ENCODE measurements around the gene SPC25.
"Not testable (repeated sequence)": the region's sequence is repeated elsewhere in the genome, so short reads cannot be mapped to it uniquely, and the experiment has no call there.

The SPC25 gene

DNA sequence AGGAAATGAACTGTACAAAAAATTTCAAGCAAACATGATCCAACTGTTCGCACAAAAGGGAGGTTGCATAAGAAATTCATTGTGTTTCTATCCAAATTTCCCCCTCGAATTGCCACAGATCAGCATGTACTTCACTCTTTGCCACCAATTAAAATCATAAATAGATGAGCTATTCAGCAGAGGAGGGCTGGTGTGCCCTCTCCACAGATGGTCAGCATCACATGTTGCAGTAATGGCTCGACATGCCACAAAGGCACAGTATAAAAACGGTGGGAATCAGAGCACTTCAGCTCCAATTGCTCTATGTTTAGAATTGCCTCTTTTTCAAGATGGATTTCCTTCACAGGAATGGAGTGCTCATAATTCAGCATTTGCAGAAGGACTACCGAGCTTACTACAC, 10.8 kb upstream of the SPC25 start, which contains the start of gene G6PC2:
Gene G6PC2, plus strand, starts transcription at position 289 of the 400 bp plus-strand sequence. Its CDS starts 41 bp downstream, at position 330.
- no peak for DNase-seq

DNA sequence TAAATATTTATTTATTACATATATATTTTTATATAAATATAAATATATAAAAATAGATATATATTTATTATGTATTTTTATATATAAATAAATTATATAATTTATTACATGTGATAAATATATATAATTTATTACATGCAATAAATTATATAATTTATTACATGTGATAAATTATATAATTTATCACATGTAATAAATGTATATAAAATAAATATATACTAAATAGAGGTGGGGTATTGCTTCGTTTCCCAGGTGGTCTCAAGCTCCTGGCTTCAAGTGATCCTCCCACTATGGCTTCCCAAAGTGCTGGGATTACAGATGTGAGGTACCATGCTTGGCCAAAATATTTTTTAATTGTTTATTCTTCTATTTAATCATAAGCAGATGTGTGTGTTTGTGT, 7.2 kb upstream of the SPC25 start:
- no peak for DNase-seq

DNA sequence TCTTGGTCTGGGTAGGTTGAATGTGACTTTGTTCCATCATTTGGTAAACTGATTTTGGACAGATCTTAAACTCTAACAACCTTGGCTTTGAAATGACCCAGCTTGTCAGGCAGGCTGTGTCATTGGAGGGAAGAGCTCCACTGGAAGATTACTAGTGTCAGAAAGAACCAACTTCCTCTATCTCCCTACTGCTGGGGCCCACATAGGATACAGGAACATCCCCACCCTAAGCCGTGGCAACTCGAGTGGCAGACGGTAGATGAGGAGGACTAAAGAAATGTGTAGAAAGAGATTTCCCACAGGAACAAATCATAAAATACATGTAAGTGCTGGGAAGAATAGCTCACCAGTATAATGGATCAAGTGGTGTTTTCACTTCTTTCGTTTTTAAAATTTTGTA, 6.6 kb upstream of the SPC25 start:
- no peak for DNase-seq

DNA sequence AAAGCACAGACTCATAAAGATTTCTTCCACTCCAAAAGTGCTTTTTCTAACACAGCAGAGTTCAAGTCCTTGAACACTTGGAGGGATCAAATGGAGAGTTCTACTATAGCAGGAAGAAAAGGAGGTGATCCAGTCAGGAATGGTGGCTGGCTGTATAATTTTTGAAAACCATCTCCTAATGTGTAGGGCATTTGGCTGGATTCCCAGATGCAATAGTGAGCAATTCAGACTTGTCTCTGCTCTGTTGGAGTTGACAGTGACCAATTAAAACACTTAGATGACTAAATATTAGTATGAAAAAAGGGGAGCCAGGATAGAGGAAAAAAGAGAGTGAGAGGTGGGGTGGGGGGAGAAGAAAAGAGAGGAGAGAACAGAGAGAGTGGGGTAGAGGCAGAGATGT, 5.5 kb upstream of the SPC25 start:
- no peak for DNase-seq

DNA sequence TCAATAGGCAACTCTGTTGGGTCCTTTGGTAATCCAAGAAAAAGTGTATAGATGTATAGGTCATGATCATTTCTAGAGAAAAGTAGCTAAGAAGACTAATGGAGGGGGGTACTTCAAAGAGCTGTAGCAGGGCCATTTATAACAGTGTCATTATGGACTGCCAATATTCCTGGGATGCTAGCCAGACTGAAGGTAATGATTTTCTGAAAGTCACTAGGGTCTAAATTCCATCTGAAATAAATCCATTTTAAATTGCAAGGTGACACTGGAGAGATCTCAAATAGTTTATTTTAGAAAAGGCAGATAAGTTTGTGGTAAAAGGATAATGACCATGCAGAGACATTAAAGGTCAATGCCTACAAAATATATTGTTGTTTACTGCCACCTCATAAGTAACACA, 4.5 kb upstream of the SPC25 start:
- DNase-seq, result no peak

DNA sequence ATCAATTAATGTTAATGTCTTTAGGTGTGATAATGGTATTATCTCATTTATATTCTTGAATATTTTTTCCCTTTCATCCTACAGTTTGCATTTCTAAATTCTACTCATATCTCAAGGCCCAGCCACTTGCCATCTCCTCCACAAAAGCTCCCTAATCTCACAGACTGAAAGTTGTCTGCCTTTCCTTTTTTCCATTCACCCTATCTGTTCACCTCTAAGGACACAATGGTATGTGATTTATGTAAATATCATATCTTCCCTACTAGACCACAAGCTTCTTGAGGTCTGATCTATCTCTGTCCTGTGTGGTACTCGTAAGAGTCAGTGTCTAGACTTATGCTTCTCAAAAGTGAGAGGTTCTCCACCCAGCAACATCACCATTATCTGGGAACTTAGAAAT, 3.9 kb upstream of the SPC25 start:
- no peak for DNase-seq

DNA sequence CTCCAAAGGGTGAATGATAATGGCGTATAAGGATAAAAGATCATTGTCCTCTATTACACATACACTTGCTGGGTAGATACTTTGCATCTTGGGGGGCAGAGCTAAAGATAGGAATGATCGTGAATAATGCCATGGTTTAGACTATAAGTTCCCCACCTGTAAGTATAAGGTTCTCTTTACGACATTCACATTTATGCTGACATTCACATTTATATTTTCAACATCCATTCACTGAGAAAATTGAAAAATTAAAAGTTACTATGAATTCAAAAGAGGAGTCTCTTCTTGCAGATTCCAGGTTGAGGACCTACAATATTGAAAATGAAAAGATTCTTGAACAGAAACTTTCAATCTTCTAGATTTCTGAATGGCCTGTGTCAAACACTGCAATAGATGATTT, 2.1 kb upstream of the SPC25 start:
- DNase-seq, result no peak

DNA sequence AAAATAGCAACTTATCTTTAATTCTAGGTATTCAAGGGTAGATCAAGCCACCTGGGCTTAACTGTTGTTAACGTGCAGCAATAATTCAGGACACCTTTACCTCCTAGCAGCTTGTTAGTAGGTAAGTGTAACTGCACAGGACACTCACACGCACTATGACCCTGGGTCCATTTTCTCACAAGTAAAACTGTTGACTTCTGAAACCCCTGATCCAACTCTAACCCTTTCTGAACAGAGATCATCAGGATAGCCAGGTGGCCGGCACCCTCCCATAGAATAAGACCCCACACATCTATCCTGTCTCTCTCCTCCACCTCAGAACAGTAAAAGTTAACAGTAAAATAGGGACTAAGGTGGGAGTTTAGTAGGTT, 610 bp downstream of the SPC25 start:
- no peak for DNase-seq

DNA sequence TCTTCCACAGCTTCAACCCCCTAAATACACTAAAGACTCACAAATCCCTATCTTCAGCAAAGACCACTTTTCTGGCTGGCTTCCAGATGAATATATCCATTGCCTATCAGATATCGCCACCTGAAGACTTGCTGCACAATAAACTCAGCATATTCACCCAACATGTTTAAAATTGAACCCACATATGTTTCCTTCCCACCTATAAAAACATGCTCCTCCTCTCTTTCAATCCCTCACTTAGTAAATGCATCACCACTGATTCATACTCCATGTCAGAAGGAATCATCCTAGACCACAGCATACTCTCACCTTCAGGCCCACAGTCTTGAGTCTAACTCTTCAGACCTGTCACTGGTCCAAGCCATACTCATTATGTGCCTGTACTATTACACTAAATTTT, 5.3 kb downstream of the SPC25 start:
- DNase-seq, result no peak

DNA sequence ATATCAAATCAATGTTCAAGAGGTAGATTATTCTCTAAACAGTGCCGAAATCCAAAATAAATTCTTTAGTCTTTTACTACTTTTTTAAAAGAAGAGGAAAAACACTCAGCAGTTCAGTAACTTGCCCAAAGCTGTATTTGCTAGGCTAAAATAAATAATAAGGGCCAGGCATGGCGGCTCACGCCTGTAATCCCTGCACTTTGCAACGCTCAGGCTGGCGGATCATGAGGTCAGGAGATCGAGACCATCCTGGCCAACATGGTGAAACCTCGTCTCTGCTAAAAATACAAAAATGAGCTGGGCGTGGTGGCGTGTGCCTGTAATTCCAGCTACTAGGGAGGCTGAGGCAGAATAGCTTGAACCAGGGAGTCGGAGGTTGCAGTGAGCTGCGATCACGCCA, 8.1 kb downstream of the SPC25 start:
- DNase-seq, result not testable (repeated sequence)

DNA sequence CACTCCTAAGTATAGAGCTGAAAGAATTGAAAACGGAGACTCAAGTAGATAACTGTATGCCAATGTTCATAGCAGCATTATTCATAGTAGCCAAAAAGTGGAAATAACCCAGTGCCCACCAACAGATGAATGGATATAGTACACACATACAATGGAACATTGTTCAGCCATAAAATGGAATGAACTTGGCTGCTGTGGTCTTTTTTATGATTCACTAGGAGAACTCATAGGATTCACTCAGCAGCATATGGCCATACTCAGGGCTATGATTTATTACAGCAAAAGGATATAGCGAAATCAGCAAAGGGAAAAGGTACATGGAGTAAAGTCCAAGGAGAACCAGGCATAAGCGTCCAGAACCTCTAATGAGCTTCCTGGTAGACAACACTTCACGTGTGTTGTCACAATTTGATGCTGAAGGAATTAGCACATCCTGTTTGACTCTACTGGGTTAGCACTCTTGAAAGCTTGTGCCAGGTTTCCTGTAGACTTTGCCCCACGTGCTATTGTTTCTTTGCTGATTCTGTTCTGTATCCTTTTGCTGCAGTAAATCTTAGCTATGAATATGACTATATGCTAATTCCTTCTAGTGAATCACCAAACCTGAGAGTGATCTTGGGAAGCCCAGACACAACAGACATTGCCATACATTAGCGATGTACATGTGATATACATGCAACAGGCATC, 15.7 kb downstream of the SPC25 start:
- no peak for DNase-seq

DNA sequence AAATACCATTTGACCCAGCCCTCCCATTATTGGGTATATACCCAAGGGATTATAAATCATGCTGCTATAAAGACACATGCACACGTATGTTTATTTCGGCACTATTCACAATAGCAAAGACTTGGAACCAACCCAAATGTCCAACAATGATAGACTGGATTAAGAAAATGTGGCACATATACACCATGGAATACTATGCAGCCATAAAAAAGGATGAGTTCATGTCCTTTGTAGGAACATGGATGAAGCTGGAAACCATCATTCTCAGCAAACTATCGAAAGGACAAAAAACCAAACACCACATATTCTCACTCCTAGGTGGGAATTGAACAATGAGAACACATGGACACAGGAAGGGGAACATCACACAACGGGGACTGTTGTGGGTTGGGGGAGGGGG, 19.4 kb downstream of the SPC25 start:
- not testable (repeated sequence) for DNase-seq

DNA sequence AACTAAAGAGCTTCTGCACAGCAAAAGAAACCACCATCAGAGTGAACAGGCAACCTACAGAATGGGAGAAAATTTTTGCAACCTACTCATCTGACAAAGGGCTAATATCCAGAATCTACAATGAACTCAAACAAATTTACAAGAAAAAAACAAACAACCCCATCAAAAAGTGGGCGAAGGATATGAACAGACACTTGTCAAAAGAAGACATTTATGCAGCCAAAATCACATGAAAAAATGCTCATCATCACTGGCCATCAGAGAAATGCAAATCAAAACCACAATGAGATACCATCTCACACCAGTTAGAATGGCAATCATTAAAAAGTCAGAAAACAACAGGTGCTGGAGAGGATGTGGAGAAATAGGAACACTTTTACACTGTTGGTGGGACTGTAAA, 19.9 kb downstream of the SPC25 start:
- not testable (repeated sequence) for DNase-seq

DNA sequence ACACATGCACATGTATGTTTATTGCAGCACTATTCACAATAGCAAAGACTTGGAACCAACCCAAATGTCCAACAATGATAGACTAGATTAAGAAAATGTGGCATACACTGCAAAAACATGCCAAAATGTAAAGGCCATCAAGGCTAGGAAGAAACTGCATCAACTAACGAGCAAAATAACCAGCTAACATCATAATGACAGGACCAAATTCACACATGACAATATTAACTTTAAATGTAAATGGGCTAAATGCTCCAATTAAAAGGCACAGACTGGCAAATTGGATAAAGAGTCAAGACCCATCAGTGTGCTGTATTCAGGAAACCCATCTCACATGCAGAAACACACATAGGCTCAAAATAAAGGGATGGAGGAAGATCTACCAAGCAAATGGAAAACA, 23.1 kb downstream of the SPC25 start:
- not testable (repeated sequence) for DNase-seq

DNA sequence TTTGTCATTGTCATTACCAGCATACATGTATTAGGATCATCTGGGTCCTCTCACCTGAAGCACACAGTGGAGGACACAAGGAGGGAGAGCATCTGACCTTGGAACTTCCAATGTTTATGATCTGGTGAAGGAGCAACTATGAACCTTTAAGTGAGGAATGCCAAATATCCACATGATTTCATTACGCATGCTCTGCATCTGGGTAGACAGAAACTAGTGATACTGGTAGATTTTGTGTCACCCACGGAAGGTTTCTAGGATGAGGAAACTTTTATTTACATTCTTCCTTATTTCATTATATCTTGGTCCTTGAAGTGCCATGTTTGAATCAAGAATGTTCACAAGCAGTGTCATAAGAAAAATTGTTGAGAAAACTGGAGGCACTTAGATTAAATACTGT, 32.1 kb downstream of the SPC25 start:
- no peak for DNase-seq

DNA sequence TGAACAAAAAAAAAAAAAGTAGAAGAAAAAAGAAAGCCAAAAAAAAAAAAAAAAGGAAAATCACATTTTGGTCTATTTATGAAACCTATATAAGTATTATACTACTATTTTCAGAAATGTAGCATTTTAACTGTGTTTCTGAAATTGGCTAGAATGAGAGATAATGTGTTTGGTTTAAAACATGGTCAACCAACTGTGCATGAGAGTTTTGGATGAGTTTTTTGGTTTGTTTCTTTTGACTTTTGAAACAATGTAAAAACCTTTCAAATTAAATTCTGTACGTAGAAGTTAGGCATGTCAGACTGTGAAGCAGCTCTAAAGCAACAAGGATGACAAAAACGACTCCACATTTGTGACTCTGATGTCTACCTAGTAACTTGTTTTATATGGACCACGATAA, 34.6 kb downstream of the SPC25 start:
- no peak for DNase-seq

DNA sequence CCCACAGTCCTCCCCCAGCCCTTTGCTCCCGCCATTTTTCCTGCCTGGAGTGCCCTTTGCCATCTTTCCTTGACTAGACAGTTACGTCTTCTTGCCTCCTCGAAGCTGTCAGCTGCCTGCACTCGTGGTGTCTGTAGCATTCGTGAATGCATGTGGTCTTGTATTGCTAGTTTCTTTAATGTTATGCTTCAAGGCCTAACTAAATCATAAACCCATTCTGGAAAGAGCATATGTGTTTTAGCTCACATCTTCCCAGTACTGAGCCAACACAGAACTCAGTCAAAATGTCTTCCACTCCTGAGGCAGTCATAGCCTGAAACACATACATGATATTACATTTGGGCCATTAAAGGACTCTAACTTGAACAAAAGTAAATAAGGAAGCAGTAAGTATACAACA, 35.6 kb downstream of the SPC25 start:
- DNase-seq, result no peak

DNA sequence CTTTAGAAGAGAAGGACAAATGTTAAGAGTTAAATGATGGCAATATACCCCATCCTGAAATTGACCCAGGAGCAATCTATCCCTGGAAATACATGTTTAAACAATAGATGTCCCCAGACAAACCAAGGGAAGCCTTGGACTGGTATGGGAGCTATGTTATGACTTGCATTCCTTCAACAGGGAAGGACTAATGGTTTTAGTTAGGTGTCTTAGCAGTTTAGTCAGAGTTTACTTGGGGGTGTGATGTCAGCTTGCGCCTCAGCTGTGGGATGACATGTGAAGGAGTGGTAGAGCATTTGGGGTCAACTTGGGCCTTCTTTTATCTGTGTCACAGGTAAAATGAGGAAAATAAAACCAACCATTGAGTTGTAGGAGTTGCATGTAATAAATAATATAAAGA, 36.8 kb downstream of the SPC25 start:
- no peak for DNase-seq

DNA sequence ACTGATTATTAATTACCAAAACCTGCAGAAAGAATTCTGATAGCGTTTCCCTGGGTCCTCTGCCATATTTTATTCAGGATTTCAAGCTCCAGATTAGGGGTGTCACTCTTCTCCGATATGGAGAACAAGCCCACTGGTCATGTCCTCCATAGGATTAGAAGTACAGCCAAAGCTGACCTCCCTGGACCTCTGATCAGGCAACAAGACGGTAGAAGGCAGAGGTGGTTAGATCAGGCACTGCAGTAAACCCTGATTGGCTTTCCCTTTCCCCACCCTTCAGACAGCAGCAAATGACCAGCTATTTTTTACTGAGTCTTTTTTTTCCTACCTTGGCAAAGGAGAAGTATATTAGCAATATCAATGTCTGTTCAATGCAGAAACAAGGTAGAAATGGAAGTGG, 37.7 kb downstream of the SPC25 start:
- DNase-seq, result no peak

DNA sequence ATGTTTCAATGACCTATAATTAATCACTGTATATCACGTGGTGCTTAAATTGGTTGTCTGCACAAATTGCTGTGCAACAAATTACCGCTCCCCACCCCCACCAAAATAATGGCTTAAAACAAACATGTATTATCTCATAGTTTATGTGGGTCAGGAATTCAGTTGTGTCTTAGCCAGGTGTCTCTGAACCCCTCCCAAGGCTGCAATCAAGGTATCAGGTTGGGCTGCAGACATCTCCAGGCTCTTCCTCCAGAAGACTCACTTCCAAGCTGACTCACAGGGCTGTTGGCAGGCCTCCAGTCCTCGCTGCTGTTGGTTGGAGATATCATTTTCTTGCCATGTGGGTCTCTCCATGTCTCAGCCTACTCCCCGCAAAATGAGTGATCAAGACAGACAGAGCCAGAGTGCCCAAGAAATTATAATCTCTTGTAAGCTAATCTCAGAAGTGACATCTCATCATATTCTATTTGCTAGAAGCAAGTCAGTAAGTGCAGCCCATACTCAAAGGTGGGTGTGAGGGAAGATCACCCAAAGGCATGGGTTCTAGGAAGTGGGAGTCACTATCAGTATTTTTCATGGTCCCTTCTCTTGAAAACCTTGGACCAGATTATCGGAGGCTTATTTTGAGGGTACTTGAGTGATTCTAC, 38.4 kb downstream of the SPC25 start:
- DNase-seq, result no peak

DNA sequence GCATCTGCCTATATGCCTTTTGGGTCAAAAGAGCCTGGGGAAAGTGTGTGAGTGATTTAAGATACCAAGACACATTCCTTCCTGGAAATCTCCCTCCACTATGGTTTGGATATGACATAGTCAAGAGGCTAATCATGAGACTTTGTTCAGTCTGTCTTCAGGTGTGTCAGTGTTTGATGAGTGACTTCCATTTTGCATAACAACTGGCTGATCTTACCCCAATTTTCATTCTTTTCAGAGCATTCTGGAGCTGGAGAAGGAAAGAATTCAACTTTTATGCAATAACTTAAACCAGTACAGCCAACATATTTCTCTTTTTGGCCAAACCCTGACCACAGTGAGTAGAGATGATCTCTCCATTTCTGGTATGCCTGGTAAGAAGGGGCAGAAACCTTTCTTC, 39.4 kb downstream of the SPC25 start:
- DNase-seq, result no peak

DNA sequence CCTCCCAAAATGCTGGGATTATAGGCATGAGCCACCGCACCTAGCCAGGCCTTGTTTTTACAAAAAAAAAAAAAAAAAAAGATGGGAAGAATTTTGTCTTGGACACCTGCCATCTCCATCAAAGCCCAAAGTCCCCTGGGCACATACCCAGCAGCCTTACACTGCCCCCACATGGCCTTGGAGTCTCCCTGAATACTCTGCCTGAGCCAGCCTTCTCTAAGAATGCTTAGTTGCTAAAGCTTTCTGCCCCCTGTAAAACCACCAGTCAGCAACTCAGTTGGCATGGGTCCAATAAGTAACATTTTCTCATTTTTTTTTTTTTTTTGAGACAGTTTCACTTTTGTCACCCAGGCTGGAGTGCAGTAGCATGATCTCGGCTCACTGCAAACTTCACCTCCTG, 40.6 kb downstream of the SPC25 start:
- DNase-seq, result no peak

DNA sequence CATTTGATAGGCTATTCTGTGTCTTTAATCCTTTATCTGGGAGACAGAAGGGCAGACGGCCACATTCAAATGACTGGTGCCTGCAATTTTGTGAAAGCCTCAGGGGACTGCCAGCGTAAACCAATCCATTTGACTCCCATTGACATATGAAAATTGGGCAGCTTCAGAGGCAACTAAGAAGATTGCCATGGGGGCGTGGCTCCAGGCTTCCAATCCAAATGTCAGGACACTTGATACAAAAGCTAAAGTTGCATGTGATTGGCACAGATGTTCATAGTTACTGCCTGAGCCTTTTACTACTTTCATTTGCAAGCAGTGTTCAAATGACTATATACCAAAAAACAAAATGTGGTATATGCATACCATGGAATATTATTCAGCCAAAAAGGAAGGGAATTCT, 42.0 kb downstream of the SPC25 start:
- no peak for DNase-seq

DNA sequence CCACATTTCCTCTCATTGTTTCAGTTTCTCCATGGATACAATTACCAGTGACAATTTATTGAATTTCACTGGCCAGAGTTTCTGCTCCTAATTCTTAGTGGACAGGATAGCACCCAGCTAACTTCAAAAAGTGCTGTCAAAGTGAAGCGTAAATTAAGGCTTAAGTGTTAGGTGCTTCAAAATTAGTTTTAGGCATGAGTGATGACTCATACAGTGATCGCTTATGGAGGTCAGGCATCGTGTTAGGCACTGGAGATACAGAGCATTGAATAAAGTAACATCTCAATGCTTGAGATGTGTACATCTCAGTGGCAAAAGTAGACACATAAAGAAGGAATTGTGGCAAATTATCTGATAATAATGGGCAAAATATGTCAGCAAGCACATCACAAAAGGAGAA, 47.0 kb downstream of the SPC25 start:
- DNase-seq, result no peak

DNA sequence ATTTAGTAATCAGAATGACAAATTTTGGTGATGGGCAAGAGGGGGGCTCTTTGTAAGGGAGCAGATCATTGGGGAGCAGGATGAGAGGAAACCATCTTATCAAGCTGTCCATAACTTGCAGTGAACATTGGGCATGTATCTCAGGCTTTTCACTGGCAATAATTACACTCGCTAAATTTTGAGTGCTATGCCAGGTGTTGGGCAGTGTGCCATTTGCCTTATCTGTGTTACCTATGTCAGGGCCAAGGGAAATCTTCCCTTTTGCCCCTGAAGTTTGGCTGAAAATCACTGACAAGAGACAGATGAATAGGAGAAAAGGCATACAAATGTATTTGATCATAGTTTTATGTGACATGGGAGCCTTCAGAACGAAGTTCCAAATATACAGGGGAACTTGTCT, 48.8 kb downstream of the SPC25 start:
- DNase-seq, result no peak

Measured in CD4-positive, alpha-beta T cell treated with Interleukin-15 for 1 hour (primary cell).